ENCODE data around the gene TBXAS1. TPM values are rescaled to one million over a fixed set of nuclear protein-coding genes. Genes with fewer than 3 reads are reported as not detected.
A peak's percentile ranks its signal among the peaks of the same experiment; 100 is the strongest.

The TBXAS1 gene
- total and polyA plus RNA-seq, 5 experiments from 2014 or later, result 0.41 to 2.7 (median 1.1) TPM

DNA sequence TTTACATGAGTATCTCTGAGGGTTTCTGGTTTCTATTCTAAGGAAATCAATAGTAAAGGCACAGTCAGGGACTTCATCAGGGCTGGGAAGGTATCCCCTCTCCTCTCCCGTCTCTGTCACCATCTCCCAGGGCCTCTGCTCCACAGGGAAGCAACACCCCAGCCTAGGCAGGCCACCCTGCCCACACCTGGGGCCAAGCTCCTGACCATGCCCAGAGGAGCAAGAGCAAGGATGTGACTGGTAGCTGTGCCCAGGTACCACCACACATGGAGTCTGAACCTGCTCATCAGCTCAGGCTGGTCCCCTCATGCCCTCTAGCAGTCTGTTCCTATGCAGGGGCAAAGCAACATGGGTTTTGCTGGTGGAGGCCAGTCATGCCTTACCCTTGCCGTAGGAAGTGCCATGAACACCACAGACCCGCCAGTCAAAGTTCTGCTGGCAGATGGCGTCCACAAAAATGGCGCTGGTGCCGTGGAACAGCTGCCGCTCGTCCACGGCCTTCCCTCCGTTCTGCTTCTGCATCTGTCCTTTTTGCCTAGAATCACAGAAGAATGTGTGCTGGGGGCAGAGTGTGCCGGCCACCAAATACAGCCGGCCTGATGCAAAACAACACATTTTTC, 196.9 kb downstream of the TBXAS1 start:
- no peaks in the 10 kb centered on the region for H3K9me3 Mint-ChIP-seq
- H3K4me3 Mint-ChIP-seq, result no peak overlapping the region
- H3K4me1 Mint-ChIP-seq, result peaks cover 0 to 7% (median 4%) of the 10 kb centered on the region in 4 donors
- peak overlapping the region in 3 of 10 donors; percentile 41 to 82 (median 62) for H3K27ac Mint-ChIP-seq
- no peaks in the 10 kb centered on the region for H3K27me3 Mint-ChIP-seq
- ATAC-seq (no peak), DNase-seq (no peak)
- POLR2A ChIA-PET, result no interaction called here
- peaks cover 3 to 82% (median 25%) of the 10 kb centered on the region in 3 donors for H3K36me3 Mint-ChIP-seq

GRCh38 chr7:140026935-140027334, 197.9 kb downstream of the TBXAS1 start:
- no peak for DNase-seq
- H3K27me3 Mint-ChIP-seq, result no peaks in the 10 kb centered on the region
- peak overlapping the region in 1 of 10 donors; percentile 40 for H3K27ac Mint-ChIP-seq
- peaks cover 0 to 3% (median 2%) of the 10 kb centered on the region in 4 donors for H3K4me1 Mint-ChIP-seq
- H3K36me3 Mint-ChIP-seq, result peaks cover 3 to 88% (median 29%) of the 10 kb centered on the region in 3 donors
- ATAC-seq, result no peak
- H3K9me3 Mint-ChIP-seq, result no peaks in the 10 kb centered on the region
- POLR2A ChIA-PET, result interaction anchor here (0.6 kb wide), 1 partner anchor 33 kb away, joined by 8 read pairs; no protein-coding TSS in a partner anchor
- no peak overlapping the region for H3K4me3 Mint-ChIP-seq

GRCh38 chr7:140027858-140028257, 198.8 kb downstream of the TBXAS1 start:
- Mint-ChIP-seq H3K9me3 (no peaks in the 10 kb centered on the region), H3K27me3 (no peaks in the 10 kb centered on the region), H3K4me3 (no peak overlapping the region), H3K4me1 (peaks cover 0 to 4% (median 4%) of the 10 kb centered on the region in 4 donors), H3K36me3 (peaks cover 3 to 87% (median 29%) of the 10 kb centered on the region in 3 donors), H3K27ac (peak overlapping the region in 3 of 10 donors; percentile 53 to 79 (median 76))
- POLR2A ChIA-PET, result no interaction called here
- no peak for ATAC-seq
- no peak for DNase-seq

- DNase-seq (no peak), ATAC-seq (no peak)
- no peaks in the 10 kb centered on the region for H3K27me3 Mint-ChIP-seq
- H3K4me3 Mint-ChIP-seq, result no peak overlapping the region
- peak overlapping the region in 5 of 10 donors; percentile 9 to 79 (median 53) for H3K27ac Mint-ChIP-seq
- H3K4me1 Mint-ChIP-seq, result peaks cover 2 to 6% (median 5%) of the 10 kb centered on the region in 4 donors
- POLR2A ChIA-PET, result no interaction called here
- no peaks in the 10 kb centered on the region for H3K9me3 Mint-ChIP-seq
- peaks cover 3 to 86% (median 31%) of the 10 kb centered on the region in 3 donors for H3K36me3 Mint-ChIP-seq
Measured at GRCh38 chr7:140028311-140028710, 199.2 kb downstream of the TBXAS1 start.

DNA sequence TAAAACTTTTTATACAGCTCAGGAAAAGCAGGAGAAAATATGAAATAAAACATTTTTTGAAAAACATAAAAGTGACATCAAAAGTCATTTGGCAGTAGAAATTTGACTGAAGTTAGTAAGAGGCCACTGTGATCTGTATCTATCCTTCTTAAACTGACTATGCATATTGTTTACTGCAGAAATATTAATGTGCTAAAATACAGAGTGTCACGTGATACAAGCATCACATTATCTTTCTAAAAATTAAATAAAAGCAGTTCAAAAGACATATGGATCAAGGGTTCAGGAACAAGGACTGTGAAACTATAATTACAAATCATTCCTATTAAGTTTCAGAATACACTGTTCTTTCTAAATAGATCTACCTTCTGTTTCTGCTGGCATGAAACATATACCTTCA, 200.0 kb downstream of the TBXAS1 start:
- Mint-ChIP-seq H3K36me3 (peaks cover 3 to 86% (median 38%) of the 10 kb centered on the region in 3 donors), H3K9me3 (no peaks in the 10 kb centered on the region), H3K27ac (no peak overlapping the region), H3K27me3 (no peaks in the 10 kb centered on the region), H3K4me3 (no peak overlapping the region), H3K4me1 (peaks cover 3 to 9% (median 6%) of the 10 kb centered on the region in 4 donors)
- POLR2A ChIA-PET, result no interaction called here
- DNase-seq (no peak), ATAC-seq (no peak)

DNA sequence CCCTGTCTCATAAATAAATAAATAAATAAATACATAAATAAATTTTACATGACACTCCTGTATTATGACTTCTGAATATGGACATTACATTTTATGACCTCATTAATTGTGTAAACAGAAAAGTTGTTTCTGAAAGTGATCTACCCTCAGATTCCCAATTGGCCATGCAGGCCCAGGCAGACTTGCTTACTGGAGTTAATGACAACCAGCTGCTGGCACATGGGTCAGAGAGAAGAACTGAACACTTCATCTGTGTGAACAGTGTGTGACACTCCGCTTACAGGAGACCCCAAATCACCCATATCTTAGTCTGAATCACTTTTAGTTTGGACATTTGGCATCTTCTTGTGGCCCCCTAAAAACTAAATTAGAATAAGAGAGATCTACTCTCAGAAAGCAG, 202.3 kb downstream of the TBXAS1 start:
- H3K27me3 Mint-ChIP-seq, result no peaks in the 10 kb centered on the region
- peak overlapping the region in 3 of 10 donors; percentile 11 to 17 (median 13) for H3K27ac Mint-ChIP-seq
- peaks cover 0 to 79% (median 27%) of the 10 kb centered on the region in 3 donors for H3K36me3 Mint-ChIP-seq
- DNase-seq, result no peak
- POLR2A ChIA-PET, result no interaction called here
- no peak overlapping the region for H3K4me3 Mint-ChIP-seq
- peaks cover 7 to 17% (median 15%) of the 10 kb centered on the region in 4 donors for H3K4me1 Mint-ChIP-seq
- ATAC-seq, result no peak
- H3K9me3 Mint-ChIP-seq, result no peaks in the 10 kb centered on the region

- Mint-ChIP-seq H3K36me3 (peaks cover 0 to 81% (median 29%) of the 10 kb centered on the region in 3 donors), H3K4me1 (peaks cover 15 to 30% (median 25%) of the 10 kb centered on the region in 4 donors), H3K27me3 (no peaks in the 10 kb centered on the region), H3K4me3 (no peak overlapping the region), H3K9me3 (no peaks in the 10 kb centered on the region), H3K27ac (no peak overlapping the region)
- DNase-seq, result no peak
- POLR2A ChIA-PET, result no interaction called here
- ATAC-seq, result no peak
Measured at GRCh38 chr7:140033036-140033435, 204.0 kb downstream of the TBXAS1 start.

GRCh38 chr7:140033779-140034363, 204.8 kb downstream of the TBXAS1 start:
- peaks cover 0 to 81% (median 24%) of the 10 kb centered on the region in 3 donors for H3K36me3 Mint-ChIP-seq
- H3K4me3 Mint-ChIP-seq, result no peak overlapping the region
- H3K4me1 Mint-ChIP-seq, result peaks cover 14 to 30% (median 28%) of the 10 kb centered on the region in 4 donors
- H3K27me3 Mint-ChIP-seq, result no peaks in the 10 kb centered on the region
- H3K27ac Mint-ChIP-seq, result peak overlapping the region in 1 of 10 donors; percentile 74
- DNase-seq (no peak), ATAC-seq (no peak)
- POLR2A ChIA-PET, result no interaction called here
- no peaks in the 10 kb centered on the region for H3K9me3 Mint-ChIP-seq

DNA sequence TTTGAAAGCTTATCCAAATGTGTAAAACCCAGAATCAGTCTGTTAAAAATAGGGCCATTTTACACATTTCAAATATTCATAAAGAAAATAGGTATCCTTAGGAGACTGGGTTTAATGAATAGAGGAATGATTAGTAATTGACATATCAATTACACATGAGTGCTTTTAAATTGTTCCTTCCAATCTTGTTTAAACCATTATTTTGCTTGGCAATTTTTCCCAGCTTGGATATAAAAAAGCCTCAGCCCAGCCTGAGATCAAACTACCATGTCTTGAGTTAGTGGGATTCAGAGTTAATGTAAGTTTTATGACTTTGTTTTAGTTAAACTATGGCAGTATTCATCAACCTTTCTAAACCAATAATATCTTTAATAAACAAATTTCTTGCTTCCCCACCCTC, 205.4 kb downstream of the TBXAS1 start:
- H3K4me1 Mint-ChIP-seq, result peaks cover 16 to 33% (median 31%) of the 10 kb centered on the region in 4 donors
- DNase-seq, result no peak
- no peaks in the 10 kb centered on the region for H3K9me3 Mint-ChIP-seq
- H3K36me3 Mint-ChIP-seq, result peaks cover 0 to 81% (median 24%) of the 10 kb centered on the region in 3 donors
- POLR2A ChIA-PET, result no interaction called here
- H3K27me3 Mint-ChIP-seq, result no peaks in the 10 kb centered on the region
- ATAC-seq, result no peak
- H3K4me3 Mint-ChIP-seq, result no peak overlapping the region
- no peak overlapping the region for H3K27ac Mint-ChIP-seq

GRCh38 chr7:140035400-140036223, 206.5 kb downstream of the TBXAS1 start:
- Mint-ChIP-seq H3K4me3 (no peak overlapping the region), H3K27ac (peak overlapping the region in 4 of 10 donors; percentile 28 to 70 (median 48)), H3K36me3 (peaks cover 0 to 81% (median 32%) of the 10 kb centered on the region in 3 donors), H3K4me1 (peaks cover 16 to 35% (median 34%) of the 10 kb centered on the region in 4 donors), H3K9me3 (no peaks in the 10 kb centered on the region), H3K27me3 (no peaks in the 10 kb centered on the region)
- DNase-seq, result no peak
- ATAC-seq, result no peak
- POLR2A ChIA-PET, result no interaction called here

- Mint-ChIP-seq H3K27ac (peak overlapping the region in 5 of 10 donors; percentile 1 to 70 (median 33)), H3K27me3 (no peaks in the 10 kb centered on the region), H3K4me1 (peaks cover 16 to 35% (median 34%) of the 10 kb centered on the region in 4 donors), H3K9me3 (no peaks in the 10 kb centered on the region), H3K36me3 (peaks cover 4 to 83% (median 32%) of the 10 kb centered on the region in 3 donors), H3K4me3 (peak overlapping the region in 3 of 10 donors; percentile 3 to 33 (median 10))
- ATAC-seq, result peak; percentile 52 to 72
- POLR2A ChIA-PET, result no interaction called here
- DNase-seq, result no peak
Measured at GRCh38 chr7:140036224-140036962, 207.3 kb downstream of the TBXAS1 start.

DNA sequence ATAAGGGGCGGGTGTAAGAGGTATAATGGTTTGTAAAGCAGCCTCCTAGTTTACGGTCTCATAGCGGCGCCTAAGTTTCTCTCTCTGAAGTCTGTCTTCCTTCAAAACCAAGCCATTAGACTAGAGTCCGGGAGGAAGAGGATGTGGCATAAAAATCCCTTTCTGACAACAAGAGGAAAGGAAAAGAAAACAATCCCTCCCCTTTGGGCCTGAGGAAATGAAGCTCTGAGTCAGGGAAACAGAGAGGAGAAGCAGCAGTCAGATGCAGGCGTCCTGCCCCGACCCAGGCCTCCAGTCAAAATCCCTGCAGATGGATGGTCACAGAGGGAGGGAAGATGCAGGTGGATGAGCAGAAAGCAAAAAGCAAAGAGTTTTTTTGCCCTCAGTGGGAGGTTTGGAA, 210.0 kb downstream of the TBXAS1 start:
- Mint-ChIP-seq H3K4me1 (peaks cover 19 to 30% (median 26%) of the 10 kb centered on the region in 4 donors), H3K36me3 (peaks cover 7 to 86% (median 28%) of the 10 kb centered on the region in 3 donors), H3K9me3 (no peaks in the 10 kb centered on the region), H3K4me3 (no peak overlapping the region), H3K27ac (no peak overlapping the region), H3K27me3 (no peaks in the 10 kb centered on the region)
- DNase-seq (no peak), ATAC-seq (no peak)
- POLR2A ChIA-PET, result no interaction called here
